SK-N-SH (cell line): ENCODE measurements around the gene PEMT. TPM values are rescaled to one million over a fixed set of nuclear protein-coding genes. Genes with fewer than 3 reads are reported as not detected.

Source experiments
- CTCF ChIA-PET: fragments of 300-600, 350-600 bp; formaldehyde crosslinking; extraction: SDS; loops from one replicate; lab custom pipeline; 2021; lab: Yijun Ruan, JAX
- POLR2A ChIA-PET: fragments of 350-600 bp; sonication (Branson Sonifier 250); formaldehyde crosslinking; extraction: SDS; loops from one replicate; lab custom pipeline; 2020; ENCODE audit warnings: antibody characterized with exemption, inconsistent platforms; lab: Yijun Ruan, JAX
- DNase-seq: peaks from one replicate; pipeline ENCODE4 v3.0.0; 2012
- H2AFZ ChIP-seq: fragments of 200-600 bp; sonication (generic); 2 replicates; pipeline ENCODE4 v1.8.1; 2016; ENCODE audit warnings: antibody characterized with exemption, mild to moderate bottlenecking, low read depth
- H3F3A ChIP-seq: fragments of 200-600 bp; sonication (generic); replicated peaks from 2 replicates; pipeline ENCODE3; 2016; ENCODE audit warnings: antibody characterized with exemption, mild to moderate bottlenecking; ENCODE audit not compliant: insufficient read depth
- H3K27ac ChIP-seq, 2 experiments: fragments of 200-500 bp in 1 of 2; fragments of 200-600 bp in 1 of 2; sonication (Bioruptor generic) in 1 of 2; sonication (generic), shearing (Covaris generic) in 1 of 2; 2 replicates each; pipeline versions ENCODE4 v1.5.1 to v1.6.1; 2014 to 2016; ENCODE audit warnings: low read depth in 2 of 2, inconsistent platforms in 1 of 2, low read length in 1 of 2, mild to moderate bottlenecking in 1 of 2, mixed read lengths in 1 of 2
- H3K27me3 ChIP-seq: fragments of 200-600 bp; sonication (generic), shearing (Covaris generic); 2 replicates; pipeline ENCODE4 v1.6.1; 2016; ENCODE audit warnings: mixed run types; ENCODE audit not compliant: insufficient read depth
- H3K36me3 ChIP-seq, 2 experiments: fragments of 200-500 bp in 1 of 2; fragments of 200-600 bp in 1 of 2; sonication (Bioruptor generic) in 1 of 2; sonication (generic) in 1 of 2; replicated peaks in 1 of 2; 2 replicates each; pipeline versions ENCODE3 to v1.5.1; 2014 to 2016; ENCODE audit warnings: low read length in 1 of 2, mild to moderate bottlenecking in 1 of 2; ENCODE audit not compliant: insufficient read depth in 2 of 2, control insufficient read depth in 1 of 2
- H3K4me1 ChIP-seq, 2 experiments: fragments of 200-500 bp in 1 of 2; fragments of 200-600 bp in 1 of 2; sonication (Bioruptor generic) in 1 of 2; sonication (generic), shearing (Covaris generic) in 1 of 2; 2 replicates each; pipeline versions ENCODE4 v1.5.1 to v1.6.1; 2014 to 2016; ENCODE audit warnings: low read depth in 1 of 2, low read length in 1 of 2, mixed run types in 1 of 2; ENCODE audit not compliant: insufficient read depth in 2 of 2, control insufficient read depth in 1 of 2
- H3K4me2 ChIP-seq: fragments of 200-600 bp; sonication (generic), shearing (Covaris generic); 2 replicates; pipeline ENCODE4 v1.6.1; 2017; ENCODE audit warnings: mixed run types
- H3K4me3 ChIP-seq, 2 experiments: fragments of 200-500 bp in 1 of 2; fragments of 200-600 bp in 1 of 2; sonication (Bioruptor generic) in 1 of 2; sonication (generic), shearing (Covaris generic) in 1 of 2; 2 replicates each; pipeline versions ENCODE4 v1.5.1 to v1.8.1; 2014 to 2016; ENCODE audit warnings: low read depth in 2 of 2, inconsistent platforms in 1 of 2, low read length in 1 of 2, mild to moderate bottlenecking in 1 of 2, mixed read lengths in 1 of 2, moderate library complexity in 1 of 2
- H3K79me2 ChIP-seq: fragments of 200-600 bp; sonication (generic); 2 replicates; pipeline ENCODE4 v1.8.1; 2017; ENCODE audit warnings: mild to moderate bottlenecking; ENCODE audit not compliant: insufficient read depth
- H3K9ac ChIP-seq: fragments of 200-600 bp; sonication (generic); 2 replicates; pipeline ENCODE4 v1.6.1; 2017; ENCODE audit warnings: mixed run types
- H3K9me2 ChIP-seq: fragments of 200-600 bp; sonication (generic); 2 replicates; pipeline ENCODE4 v1.6.1; 2017; ENCODE audit warnings: mixed run types
- H3K9me3 ChIP-seq: fragments of 200-600 bp; sonication (generic); 2 replicates; pipeline ENCODE4 v1.6.1; 2017; ENCODE audit warnings: mixed run types, mild to moderate bottlenecking, moderate library complexity
- H4K20me1 ChIP-seq: fragments of 200-600 bp; sonication (generic); 2 replicates; pipeline ENCODE4 v1.6.1; 2017; ENCODE audit warnings: mild to moderate bottlenecking, mixed run types; ENCODE audit not compliant: insufficient read depth
- ELF1 ChIP-seq: IDR thresholded peaks from 2 replicates; pipeline ENCODE4 v1.4.0; 2012
- EP300 ChIP-seq, 2 experiments: IDR thresholded peaks; 2 replicates each; pipeline versions ENCODE4 v1.4.0 to v1.6.1; 2012; ENCODE audit warnings: borderline replicate concordance in 1 of 2, low read depth in 1 of 2, low read length in 1 of 2
- GATA2 ChIP-seq: sonication (generic); formaldehyde crosslinking; IDR thresholded peaks from 2 replicates; pipeline ENCODE4 v1.5.0; 2020; ENCODE audit warnings: mild to moderate bottlenecking, missing genetic modification reagents
- IRF3 ChIP-seq: fragments of 150-350 bp; IDR thresholded peaks from 2 replicates; pipeline ENCODE4 v1.6.1; 2016; ENCODE audit warnings: mild to moderate bottlenecking, low read depth, low read length
- MEF2A ChIP-seq: IDR thresholded peaks from 2 replicates; pipeline ENCODE4 v1.4.0; 2012; ENCODE audit warnings: low read depth, borderline replicate concordance
- MXI1 ChIP-seq: IDR thresholded peaks from 2 replicates; pipeline ENCODE4 v1.6.1; 2012; ENCODE audit warnings: mild to moderate bottlenecking, low read depth, low read length, improper control_type of control experiment
- POLR2AphosphoS5 ChIP-seq: IDR thresholded peaks from 2 replicates; pipeline ENCODE4 v1.6.1; 2012; ENCODE audit warnings: low read depth, low read length
- RCOR1 ChIP-seq: fragments of 150-350 bp; IDR thresholded peaks from 2 replicates; pipeline ENCODE4 v1.6.1; 2017; ENCODE audit warnings: antibody characterized with exemption, low read length
- RFX5 ChIP-seq: IDR thresholded peaks from 2 replicates; pipeline ENCODE4 v1.6.1; 2012; ENCODE audit warnings: mild to moderate bottlenecking, improper control_type of control experiment, low read length
- SIN3A ChIP-seq: IDR thresholded peaks from 2 replicates; pipeline ENCODE4 v1.6.1; 2012; ENCODE audit warnings: low read depth, mild to moderate bottlenecking, low read length, moderate library complexity, borderline replicate concordance
- SMC3 ChIP-seq: IDR thresholded peaks from 2 replicates; pipeline ENCODE4 v1.6.1; 2012; ENCODE audit warnings: low read depth, low read length, improper control_type of control experiment
- TAF1 ChIP-seq: IDR thresholded peaks from 2 replicates; pipeline ENCODE4 v1.6.1; 2012; ENCODE audit warnings: low read depth, mild to moderate bottlenecking, low read length, moderate library complexity, borderline replicate concordance
- TCF12 ChIP-seq: IDR thresholded peaks from 2 replicates; pipeline ENCODE4 v1.4.0; 2012
- WGBS: methylation state at CpG from one replicate; pipeline ENCODE4 v1.1.6; 2017; ENCODE audit warnings: low lambda C conversion rate; 5-methylcytosine and 5-hydroxymethylcytosine counted together
- polyA plus RNA-seq, 3 experiments: library from polyadenylated mRNA; depleted of rRNA; stranded (reverse); fragments of >200 nt; gene quantifications; 2 replicates each; pipeline ENCODE4 v1.2.3, GENCODE V29; 2012
- TF ChIP-seq, protein P1 (sequence below): IDR thresholded peaks from 2 replicates; pipeline ENCODE4 v1.4.0; 2012; ENCODE audit warnings: low read depth, borderline replicate concordance
- TF ChIP-seq, protein P2 (sequence below): IDR thresholded peaks from 2 replicates; pipeline ENCODE4; 2012

PEMT gene
- polyA plus RNA-seq, 1 of the 3 experiments (the other 2 are of a cell fraction), result 52.8 TPM

- peaks cover 0 to 33% of the 10 kb centered on the region in 2 experiments; a peak in 1 of 4 replicates for H3K4me1 ChIP-seq
- no peaks in the 10 kb centered on the region for H3K36me3 ChIP-seq
- H2AFZ ChIP-seq, result no peak overlapping the region
- H3K4me3 ChIP-seq, result no peak overlapping the region
- H3K79me2 ChIP-seq, result 0 out of 2 replicates have a peak, but pooled peaks cover 5% of the 10 kb centered on the region
- H3K9me2 ChIP-seq, result no peaks in the 10 kb centered on the region
- POLR2A ChIA-PET, result interaction anchor here (0.9 kb wide), 1 partner anchor 12 kb away, joined by 3 read pairs; the partner anchor contains the start of gene PEMT
- DNase-seq, result no peak
- no peak overlapping the region for H3K27ac ChIP-seq
- 82% methylated on average over 5 of the region's 8 CpGs for WGBS
- CTCF ChIA-PET, result interaction anchor here (0.6 to 3.5 kb wide), 4 partner anchors 11 to 83 kb away, joined by 3 to 20 read pairs (median 5); partner anchors contain the start of genes PEMT and RASD1
- no peaks in the 10 kb centered on the region for H4K20me1 ChIP-seq
- H3K9me3 ChIP-seq, result no peaks in the 10 kb centered on the region
- H3K27me3 ChIP-seq, result no peaks in the 10 kb centered on the region
- no peak overlapping the region for H3K9ac ChIP-seq
- H3F3A ChIP-seq, result no peaks in the 10 kb centered on the region
- TF ChIP-seq TCF12 (no peak), TAF1 (no peak), ELF1 (no peak), RFX5 (no peak), SIN3A (no peak), EP300 (IDR thresholded peaks at IDR 0.05; ENCODE audit: borderline replicate concordance in 1 of 2, low read depth in 1 of 2, low read length in 1 of 2) (no peak), GATA2 (no peak), SMC3 (no peak), MXI1 (no peak), MEF2A (no peak)
- TF ChIP-seq, protein P1, sequence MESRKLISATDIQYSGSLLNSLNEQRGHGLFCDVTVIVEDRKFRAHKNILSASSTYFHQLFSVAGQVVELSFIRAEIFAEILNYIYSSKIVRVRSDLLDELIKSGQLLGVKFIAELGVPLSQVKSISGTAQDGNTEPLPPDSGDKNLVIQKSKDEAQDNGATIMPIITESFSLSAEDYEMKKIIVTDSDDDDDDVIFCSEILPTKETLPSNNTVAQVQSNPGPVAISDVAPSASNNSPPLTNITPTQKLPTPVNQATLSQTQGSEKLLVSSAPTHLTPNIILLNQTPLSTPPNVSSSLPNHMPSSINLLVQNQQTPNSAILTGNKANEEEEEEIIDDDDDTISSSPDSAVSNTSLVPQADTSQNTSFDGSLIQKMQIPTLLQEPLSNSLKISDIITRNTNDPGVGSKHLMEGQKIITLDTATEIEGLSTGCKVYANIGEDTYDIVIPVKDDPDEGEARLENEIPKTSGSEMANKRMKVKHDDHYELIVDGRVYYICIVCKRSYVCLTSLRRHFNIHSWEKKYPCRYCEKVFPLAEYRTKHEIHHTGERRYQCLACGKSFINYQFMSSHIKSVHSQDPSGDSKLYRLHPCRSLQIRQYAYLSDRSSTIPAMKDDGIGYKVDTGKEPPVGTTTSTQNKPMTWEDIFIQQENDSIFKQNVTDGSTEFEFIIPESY, result no peak
- TF ChIP-seq, protein P2, sequence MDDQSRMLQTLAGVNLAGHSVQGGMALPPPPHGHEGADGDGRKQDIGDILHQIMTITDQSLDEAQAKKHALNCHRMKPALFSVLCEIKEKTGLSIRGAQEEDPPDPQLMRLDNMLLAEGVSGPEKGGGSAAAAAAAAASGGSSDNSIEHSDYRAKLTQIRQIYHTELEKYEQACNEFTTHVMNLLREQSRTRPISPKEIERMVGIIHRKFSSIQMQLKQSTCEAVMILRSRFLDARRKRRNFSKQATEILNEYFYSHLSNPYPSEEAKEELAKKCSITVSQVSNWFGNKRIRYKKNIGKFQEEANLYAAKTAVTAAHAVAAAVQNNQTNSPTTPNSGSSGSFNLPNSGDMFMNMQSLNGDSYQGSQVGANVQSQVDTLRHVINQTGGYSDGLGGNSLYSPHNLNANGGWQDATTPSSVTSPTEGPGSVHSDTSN, result no peak
- TF ChIP-seq, all 33 proteins: peak for 0
- no peak overlapping the region for H3K4me2 ChIP-seq
These were observed 11.8 kb downstream of the PEMT start for GRCh38 chr17:17579691-17580090.

- no peak for TF ChIP-seq IRF3
- TF ChIP-seq MXI1, result no peak
- no peak for TF ChIP-seq POLR2AphosphoS5
- no peak for TF ChIP-seq RCOR1
- no peak overlapping the region for H3K4me3 ChIP-seq
- no peaks in the 10 kb centered on the region for H3K79me2 ChIP-seq
- DNase-seq, result no peak
- no peaks in the 10 kb centered on the region for H3K9me3 ChIP-seq
- 95% methylated on average over 17 of the region's 17 CpGs for WGBS
- H3K27me3 ChIP-seq, result no peaks in the 10 kb centered on the region
- H3K9ac ChIP-seq, result no peak overlapping the region
- H3K27ac ChIP-seq, result no peak overlapping the region
- CTCF ChIA-PET, result interaction anchor here (2.8 to 3.5 kb wide), 3 partner anchors 9 to 223 kb away, joined by 12 to 20 read pairs (median 16); partner anchors contain the start of gene RASD1
- no peaks in the 10 kb centered on the region for H4K20me1 ChIP-seq
- H3K9me2 ChIP-seq, result no peaks in the 10 kb centered on the region
- peaks cover 0 to 32% of the 10 kb centered on the region in 2 experiments; a peak in 1 of 4 replicates for H3K4me1 ChIP-seq
- no peak overlapping the region for H3K4me2 ChIP-seq
- H3K36me3 ChIP-seq, result no peaks in the 10 kb centered on the region
- POLR2A ChIA-PET, result no interaction called here
- H2AFZ ChIP-seq, result no peak overlapping the region
- H3F3A ChIP-seq, result no peaks in the 10 kb centered on the region
These were observed 14.1 kb downstream of the PEMT start for GRCh38 chr17:17577373-17577772.
